PC-9 (cell line): ENCODE measurements around the gene PEMT.

ENCODE experiments used
- EZH2 ChIP-seq: fragments of 200-600 bp; sonication (generic); IDR thresholded peaks from 2 replicates; pipeline ENCODE4 v1.8.0; 2017; ENCODE audit warnings: antibody characterized with exemption, low read depth
- TF ChIP-seq, protein P1 (sequence below): fragments of 200-600 bp; sonication (generic); conservative IDR thresholded peaks from 2 replicates; pipeline ENCODE4 v1.6.1; 2017; ENCODE audit warnings: mixed run types, antibody characterized with exemption, mild to moderate bottlenecking, moderate library complexity

DNA sequence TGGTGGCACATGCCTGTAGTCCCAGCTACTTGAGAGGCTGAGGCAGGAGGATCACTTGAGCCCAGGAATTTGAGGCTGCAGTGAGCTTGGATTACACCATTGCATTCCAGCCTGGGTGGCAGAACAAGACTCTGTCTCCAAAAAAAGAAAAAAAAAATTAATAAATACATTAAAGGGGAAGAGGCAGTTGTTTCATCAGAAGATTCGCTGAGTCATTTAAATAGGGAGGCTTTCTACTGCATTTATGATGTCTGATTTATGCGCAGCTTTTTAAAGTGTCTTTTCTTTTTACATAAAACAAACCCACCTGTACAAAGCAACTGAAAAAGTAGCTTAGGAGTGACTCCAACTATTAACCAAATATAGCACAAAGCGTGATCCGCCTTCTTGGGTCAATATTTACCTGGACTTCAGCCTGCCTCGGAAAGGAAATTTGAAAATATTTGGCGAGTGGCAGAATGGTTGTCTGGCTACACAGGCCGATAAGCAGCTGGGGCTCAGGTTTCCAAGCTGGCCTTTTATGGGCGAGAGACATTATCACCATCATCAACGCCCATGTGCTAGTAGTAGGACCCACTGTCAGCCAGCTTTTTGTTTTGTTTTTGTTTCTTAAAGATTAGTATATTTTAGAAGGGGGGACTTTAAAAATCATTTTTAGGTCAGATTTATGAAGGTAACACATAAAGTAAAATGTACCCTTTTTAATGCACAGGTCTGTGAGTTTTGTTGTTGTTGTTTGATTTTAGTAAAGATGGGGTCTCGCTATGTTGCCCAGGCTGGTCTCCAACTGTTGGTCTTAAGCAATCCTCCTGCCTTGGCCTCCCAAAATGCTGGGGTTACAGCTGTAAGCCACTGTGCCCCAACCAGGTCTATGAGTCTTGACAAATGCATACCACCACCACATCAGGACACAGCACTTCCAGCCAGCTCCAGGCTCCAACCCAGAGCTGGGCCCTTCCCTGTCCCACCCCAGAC, 52.8 kb downstream of the PEMT start:
- TF ChIP-seq, protein P1, sequence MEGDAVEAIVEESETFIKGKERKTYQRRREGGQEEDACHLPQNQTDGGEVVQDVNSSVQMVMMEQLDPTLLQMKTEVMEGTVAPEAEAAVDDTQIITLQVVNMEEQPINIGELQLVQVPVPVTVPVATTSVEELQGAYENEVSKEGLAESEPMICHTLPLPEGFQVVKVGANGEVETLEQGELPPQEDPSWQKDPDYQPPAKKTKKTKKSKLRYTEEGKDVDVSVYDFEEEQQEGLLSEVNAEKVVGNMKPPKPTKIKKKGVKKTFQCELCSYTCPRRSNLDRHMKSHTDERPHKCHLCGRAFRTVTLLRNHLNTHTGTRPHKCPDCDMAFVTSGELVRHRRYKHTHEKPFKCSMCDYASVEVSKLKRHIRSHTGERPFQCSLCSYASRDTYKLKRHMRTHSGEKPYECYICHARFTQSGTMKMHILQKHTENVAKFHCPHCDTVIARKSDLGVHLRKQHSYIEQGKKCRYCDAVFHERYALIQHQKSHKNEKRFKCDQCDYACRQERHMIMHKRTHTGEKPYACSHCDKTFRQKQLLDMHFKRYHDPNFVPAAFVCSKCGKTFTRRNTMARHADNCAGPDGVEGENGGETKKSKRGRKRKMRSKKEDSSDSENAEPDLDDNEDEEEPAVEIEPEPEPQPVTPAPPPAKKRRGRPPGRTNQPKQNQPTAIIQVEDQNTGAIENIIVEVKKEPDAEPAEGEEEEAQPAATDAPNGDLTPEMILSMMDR: no peak
- TF ChIP-seq EZH2: no peak
